GM18502 (cell line): Measurements from ENCODE around the gene CFAP92.
A peak's percentile ranks its signal among the peaks of the same experiment; 100 is the strongest.

Source experiments
- ATAC-seq: cut with Tn5 transposase; IDR thresholded peaks from one replicate; pipeline ENCODE4 v1.9.1; 2021; ENCODE audit warnings: mild to moderate bottlenecking; ENCODE audit not compliant: unreplicated experiment, poor library complexity

CFAP92 gene

DNA sequence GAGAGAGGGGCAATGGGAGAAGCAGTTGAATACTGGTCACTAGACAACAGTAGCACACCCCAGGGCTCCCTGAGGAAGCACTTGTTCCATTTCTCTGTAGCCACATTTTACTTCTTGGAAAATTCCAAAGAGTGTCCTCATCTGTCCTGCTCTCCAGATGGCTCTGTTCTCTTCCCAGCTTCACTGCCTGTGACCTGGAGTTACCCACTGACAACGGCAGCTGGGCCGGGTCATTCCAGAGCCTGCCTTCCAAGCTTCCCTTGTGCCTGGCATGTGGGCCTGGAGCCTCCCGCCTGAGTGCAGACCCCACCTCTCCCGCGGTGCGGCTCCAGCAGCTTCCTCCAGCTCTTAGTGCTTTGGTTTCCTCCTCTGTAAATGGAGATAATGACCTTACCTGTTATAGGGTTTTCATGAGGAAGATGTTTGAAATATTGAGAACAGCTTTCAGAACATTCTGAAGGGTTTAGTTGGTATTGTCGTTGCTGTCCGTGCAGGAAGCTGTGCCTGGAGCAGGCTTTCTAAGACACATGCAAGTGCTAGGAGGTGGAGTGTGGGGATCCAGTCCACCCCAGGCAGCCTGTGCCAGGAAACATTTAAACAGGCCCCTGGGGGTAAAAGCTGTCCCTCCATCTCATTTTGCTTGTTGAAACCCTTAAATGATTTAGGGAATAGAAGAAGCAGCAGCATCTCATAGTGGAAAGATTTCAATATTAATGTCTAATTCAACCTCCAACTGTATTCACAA, 32.0 kb upstream of the CFAP92 start:
- no peak for ATAC-seq

DNA sequence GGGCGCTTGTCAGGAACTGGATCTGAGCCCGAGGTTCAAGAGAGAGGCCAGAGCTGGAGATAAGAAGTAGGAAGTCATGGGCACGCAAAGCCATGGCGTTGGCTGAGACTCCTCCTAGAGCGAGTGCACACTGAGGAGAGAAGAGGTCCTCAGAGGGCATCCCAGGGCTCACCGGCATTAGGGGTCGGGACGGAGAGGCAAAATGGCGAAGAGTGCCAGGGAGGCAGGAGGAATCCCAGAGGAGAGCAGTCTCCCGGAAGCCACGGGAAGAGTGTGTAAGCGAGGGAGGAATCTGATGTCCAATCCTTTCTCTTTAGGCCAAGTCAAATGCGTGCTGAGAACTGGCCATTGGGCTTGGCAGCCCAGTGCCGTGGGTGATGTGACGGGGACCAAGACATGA, 31.2 kb upstream of the CFAP92 start:
- ATAC-seq: no peak

DNA sequence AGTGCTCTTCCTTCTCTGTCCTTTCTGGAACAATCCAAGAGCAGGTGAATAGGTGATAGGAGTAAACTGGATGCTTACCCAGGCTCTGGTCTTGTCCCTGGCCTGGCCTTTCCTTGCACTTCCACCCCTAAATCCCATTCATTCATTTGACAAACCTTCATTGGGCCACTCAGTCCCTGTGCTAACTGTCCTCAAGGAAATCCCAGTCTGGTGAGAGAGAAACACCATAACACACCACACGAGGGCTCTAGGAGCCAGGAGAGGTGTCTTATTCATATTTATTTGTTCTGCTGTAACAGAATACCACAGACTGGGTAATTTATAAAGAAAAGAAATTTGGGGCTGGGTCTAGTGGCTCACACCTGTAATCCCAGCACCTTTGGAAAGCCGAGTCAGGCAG, 30.0 kb upstream of the CFAP92 start:
- no peak for ATAC-seq

DNA sequence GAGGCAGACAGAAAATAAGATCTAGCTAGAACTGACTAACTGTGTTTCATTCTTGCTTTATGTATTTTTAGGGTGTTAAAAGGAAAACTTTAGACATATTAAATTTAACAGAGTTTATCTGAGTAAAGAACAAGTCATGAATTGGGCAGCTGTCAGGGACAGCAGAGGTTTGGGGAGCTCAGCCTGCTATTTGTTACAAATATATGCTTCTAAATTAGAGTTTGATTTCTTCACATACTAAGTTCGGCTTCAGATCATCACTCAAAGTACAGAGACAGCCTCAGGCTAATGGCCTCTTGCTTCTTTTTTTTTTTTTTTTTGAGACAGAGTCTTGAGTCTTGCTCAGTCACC, 29.1 kb upstream of the CFAP92 start:
- ATAC-seq: no peak

DNA sequence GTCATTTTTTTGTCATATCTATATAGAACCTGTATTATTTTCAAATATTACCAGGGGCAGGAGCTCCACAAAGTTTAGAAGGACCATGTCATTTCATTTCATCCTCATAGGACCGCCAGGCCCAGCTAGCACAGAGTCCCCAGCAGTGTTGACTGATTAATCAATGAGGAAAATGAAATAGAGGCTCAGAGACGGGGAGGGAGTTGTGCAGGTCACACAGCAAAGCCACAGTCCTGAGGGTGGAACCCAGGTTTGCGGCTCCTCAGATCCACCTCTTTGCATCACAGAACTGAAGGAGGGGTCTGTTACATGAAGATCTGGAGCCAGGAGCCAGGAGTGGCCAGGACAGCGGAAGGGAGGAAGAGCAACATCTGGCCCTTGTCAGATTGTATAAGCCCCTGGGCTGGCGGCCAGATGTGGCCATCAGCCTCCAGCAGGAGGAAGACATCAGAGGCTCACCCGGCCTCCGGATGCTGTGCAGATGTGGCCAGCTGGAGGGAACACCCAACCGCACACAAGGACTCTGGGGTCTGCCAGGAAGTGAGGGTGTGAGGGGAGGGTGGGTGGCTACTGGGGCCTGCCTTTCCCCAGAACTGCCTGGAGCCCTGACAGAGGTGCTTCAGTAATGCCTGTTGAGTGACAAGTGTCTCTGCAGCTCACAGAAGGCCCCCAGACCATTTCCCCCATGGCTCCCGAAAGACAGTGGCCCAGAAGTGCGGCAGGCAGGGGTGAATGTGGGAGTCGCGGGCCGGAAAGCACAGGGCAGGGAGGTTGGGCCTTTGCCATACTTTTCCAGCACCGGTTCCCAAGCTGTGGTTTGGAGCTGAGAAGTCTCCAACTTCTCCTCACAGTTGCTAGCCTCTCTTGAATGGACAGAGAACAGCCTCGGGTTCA, 28.5 kb upstream of the CFAP92 start:
- ATAC-seq: no peak

DNA sequence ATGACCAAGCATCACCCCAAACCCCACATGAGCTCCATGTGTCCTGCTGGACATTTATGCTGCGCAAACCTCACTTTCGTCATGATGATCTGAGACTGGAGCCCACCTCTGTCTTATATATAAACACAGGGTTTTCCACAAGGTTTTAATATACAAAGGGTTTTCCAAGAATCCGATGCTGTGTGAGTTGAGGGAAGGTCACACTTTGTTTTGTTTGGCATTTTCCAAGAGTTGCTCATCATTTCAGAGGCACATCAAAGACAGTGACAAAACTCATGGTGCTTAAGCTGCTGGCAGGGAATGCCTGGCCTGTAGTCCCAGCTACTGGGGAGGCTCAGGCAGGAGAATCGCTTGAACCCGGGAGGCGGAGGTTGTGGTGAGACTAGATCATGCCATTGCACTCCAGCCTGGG, 27.3 kb upstream of the CFAP92 start:
- ATAC-seq: no peak

DNA sequence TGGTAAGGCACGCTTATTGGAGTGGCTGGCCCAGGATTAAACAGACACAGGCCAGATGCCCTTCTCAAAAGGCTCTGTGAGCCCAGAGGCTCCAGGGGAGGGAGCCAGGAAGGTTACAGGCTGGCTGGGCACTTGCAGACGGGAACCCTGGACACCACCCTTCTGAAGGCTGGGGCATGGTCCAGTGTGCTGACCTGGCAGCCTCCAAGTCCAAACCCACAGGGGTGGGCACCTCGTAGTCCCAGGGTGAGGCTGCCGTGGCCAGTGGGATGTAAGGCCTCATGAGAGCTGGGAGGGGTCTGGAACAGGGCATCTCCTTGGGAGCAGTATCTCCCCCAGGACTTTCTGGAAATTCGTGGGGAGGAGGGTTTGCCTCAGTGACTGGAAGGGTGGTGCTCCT, 26.8 kb upstream of the CFAP92 start:
- no peak for ATAC-seq

DNA sequence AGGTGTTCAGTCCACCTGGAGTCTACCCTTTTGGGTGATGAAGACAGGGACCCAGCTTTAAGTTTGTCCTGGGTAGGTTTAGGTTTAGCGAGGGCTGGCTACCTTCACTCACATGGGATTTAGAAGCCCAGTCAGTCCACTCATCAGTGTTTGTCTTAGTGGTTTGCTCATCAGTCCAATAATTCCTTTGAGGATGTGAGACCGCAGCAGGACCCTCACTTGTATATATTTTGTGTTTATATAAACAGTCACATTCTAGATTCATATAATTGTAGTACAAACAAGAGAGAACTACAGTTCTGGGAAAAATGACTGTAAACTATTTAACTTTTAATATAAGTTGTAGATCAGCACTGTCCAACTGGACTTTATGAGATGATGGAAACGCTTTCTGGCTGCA, 25.4 kb upstream of the CFAP92 start:
- no peak for ATAC-seq

DNA sequence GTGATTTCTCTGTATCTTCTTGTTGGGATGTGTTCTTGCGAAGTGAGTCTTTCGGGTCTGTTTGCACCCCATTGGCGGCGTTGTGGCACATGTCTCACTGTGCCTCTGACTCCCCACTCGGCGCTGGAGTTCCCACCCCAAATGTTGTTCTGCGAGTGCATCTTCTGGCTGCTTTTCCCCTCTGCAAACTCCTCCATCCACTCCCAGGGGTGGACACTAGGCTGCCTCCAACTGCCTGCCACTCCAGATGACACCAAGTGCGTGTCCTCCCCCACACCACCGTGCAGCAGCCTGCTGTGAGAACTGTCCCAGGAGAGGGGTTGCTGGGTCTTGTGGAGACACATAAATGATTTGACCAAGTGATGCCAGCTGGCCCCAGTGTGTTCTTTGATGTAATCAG, 24.9 kb upstream of the CFAP92 start:
- ATAC-seq: no peak

DNA sequence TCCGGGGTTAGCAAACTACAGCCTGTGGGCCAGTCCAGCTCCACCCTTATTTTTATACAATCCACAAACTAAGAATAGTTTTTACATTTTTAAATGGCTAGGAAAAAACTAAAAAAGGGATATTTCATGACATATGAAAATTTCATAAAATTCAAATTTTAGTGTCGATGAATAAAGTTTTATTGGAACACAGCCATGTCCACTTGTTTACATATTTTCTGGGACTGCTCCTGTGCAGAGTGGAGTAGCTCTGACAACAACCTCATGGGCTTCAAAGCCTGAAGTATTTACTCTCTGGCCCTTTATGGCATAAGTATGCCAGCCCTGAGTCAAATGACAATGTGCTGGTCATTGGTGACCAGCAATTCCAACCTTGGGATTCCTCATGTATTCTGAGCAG, 24.4 kb upstream of the CFAP92 start:
- no peak for ATAC-seq

DNA sequence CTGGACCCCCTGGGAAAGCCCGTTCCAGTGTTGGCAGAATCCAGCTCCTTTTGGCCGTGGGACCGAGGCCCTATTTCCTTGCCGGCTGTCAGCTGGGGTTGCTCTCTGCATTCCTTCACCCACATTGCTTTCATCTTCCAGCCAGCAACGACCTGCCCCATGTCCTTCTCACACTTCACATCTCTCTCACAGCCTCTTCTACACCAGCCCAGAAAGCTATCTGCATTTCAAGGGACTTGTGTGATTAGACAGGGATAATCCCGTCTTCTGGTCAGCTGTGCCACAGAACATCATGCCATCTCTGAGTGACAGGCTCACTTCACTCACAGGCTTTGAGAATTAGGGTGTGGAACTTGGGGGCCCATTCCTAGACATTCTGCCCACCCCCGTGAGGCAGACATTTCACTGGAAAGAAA, 23.6 kb upstream of the CFAP92 start:
- peak; percentile 3 for ATAC-seq

DNA sequence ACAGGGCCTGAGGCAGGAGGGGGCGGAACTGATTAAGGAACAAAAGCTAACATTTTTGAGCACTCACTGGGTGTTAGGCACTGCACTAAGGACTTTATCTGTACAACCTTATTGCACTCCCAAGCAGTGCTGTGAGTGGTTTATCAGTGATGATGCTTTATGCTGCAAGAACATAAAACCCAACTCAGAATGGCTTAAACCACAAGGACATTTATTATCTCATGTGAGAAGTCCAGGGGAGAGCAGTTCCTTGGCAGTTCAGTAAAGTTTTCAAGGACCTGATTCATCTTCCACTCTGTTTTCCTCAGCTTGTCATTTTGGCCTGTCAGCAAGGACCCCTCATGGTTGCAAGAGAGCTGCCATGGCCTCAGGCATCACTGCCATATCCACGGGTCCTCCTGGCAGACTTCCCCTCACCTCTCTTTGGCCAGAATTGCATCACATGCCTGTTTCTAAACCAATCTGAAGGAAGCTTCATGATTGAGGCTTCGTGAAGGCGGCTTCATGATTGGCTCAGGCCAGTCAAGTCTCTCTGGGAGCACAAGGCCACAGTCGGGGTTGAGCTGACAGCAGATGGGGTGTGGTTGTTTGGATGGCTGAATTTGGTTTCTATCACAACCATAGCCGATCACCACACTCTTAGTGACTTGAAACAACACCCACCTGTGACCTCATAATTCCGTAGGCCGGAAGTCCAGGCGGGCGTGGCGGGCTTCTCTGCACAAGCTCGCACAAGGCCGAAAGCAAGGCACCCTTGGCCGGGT, 23.0 kb upstream of the CFAP92 start:
- peak; percentile 77 for ATAC-seq

DNA sequence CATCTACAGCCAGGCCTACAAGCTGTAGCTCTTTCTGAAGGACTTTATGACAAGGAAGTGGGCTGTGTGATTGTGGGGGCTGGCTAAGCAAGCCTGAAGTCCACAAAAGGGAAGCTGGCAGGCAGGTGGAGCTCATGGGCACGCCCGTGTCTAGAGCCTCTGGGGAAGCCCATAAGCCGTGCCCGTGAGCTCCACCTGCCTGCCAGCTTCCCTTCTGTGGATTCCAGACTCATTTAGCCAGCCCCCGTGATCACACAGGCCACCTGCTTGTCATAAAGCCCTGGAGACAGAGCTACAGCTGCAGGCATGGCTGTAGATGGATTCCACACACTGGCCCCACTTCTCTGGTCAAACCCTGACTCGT, 22.5 kb upstream of the CFAP92 start:
- peak; percentile 59 for ATAC-seq

DNA sequence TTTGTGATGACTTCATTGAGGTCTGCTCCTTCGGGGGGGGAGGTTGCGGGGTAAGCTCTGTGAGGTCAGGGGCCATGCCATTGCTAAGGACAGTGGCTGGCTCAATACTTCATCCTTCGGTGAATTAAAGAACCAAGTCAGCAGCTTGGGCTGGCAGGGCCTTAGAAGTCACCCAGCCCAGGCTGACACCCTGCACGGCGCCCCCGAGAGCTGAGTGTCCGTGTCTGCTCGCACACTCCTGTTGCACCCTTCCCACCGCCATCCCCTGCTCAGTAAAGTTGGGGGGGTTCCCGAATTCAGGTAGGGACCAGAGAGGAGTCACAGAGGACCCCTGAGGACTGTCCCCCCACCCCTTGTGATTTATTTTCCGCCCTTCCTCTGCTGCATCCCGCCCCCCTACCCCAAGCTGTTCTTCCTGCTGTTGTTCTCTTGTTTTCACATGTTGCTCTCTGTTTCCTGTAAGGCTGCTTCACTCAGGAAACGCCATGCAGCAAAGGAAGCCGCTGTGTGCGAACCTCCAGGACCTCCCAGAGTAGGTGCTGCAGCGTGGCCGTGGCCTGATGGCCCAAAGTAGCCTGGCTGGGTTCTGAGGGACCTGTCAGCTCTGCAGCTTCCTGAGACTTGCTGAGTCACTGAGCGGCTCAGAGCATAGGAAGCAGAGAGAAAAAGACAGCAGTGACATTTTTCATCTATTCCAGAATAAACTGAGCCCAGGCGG, 21.7 kb upstream of the CFAP92 start:
- no peak for ATAC-seq

DNA sequence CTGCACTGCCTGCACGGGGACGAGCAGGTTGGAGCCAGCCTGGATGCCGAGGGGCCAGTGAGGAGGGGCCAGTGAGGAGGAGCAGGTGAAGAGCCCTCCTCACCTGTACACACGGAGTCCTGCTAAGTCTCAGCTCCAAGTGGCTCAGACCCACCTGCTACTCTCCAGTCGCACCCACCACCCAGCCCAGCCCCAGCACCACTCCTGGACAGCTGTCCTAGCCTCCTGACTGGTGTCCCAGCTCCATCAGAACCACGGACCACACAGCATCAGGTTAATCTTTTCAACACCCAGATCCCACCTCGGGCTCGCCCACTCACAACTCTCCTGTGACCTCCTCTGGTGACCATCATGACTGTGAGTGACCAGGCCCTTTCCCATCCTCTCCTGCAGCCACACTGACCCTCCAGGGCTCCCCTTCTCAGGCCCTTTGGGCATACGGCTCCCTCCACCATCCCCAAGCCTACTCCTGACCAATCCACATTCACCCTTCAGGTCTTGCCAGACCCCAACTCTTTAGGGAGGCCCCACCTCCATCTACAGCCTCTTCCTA, 21.0 kb upstream of the CFAP92 start:
- ATAC-seq: no peak

DNA sequence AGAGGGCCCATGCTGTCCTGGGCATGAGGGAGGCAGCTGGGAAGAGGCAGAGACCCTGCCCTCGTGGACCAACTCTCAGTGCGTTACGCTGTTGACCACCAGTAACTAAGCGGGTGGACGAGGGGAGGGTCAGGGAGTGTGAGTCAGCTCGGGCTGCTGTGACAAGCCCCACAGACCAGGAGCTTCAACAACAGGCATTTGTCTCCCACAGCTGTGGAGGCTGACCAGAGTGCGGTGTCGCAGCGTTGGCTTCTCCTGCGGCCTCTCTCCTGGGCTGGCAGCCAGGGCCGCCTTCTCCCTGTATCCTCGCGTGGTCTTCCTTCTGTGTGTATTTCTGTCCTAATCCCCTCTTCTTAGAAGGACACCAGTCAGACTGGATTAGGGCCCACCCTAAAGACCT, 20.3 kb upstream of the CFAP92 start:
- no peak for ATAC-seq

DNA sequence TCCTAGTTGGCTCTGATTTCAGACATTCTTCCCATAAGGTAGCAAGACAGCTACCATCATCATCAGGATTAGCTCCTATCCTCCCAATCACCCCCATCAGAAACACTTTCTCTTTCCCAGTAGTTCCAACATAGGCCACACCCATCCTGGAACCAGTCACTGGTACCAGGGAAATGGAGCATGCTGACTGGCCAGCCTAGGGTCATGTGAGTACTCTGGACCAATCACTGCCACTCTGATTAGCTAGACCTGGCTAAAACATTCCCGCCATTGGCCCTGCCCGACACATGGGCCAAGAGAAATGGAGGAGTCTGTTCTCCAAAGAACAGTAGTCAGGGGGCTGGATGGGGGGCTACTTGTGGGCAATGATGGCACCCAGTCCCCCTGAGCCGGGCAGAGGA, 19.6 kb upstream of the CFAP92 start:
- ATAC-seq: no peak

DNA sequence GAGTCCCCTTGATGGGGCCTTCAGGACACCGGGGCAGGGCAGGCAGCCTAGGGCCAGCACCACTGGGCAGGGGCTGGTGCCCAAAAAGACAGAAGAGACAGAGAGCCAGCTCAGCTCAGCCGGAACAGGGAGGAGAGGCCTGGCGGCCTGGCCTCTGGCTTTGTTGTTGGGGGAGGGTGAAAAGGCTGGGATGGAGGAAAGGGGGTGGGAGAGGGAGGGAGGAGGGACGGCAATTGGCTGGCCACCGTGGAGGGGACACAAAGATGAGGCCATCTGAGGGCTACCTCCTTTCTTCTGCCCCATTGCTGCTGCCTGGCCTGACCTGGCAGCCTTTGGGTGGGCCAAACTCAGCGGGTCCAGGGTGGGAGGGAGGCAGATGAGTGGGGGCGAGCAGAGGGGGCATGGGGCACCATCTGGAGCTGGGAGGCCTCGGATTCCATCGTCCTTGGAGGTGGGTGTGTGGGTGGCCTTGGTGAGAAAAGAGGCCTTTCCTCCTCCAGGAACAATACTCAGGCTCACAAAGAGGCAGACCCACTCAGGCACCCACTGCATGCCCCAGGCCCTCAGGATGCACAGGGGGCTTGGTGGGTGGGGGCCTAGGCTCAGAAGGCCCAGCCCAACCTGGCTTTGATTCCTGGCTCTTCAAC, 16.6 kb upstream of the CFAP92 start:
- no peak for ATAC-seq

DNA sequence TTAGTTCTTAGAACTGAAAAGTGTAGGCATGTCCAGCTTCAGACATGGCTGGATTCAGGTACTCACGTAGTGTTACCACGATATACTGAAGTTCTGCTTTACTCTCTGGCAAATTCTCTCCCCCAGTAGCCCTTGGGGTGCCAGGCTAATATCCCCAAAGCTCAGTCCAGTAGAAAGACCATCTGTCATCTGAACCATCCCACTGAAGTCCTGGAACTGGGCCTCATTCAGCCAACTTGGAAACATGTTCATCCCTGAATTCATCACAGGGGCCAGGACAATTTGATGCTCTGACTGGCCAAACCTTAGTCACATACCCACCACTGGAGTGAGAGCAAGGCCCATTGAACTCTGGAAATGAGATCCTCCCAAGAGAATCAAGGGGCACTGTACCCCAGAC, 15.4 kb upstream of the CFAP92 start:
- ATAC-seq: no peak

DNA sequence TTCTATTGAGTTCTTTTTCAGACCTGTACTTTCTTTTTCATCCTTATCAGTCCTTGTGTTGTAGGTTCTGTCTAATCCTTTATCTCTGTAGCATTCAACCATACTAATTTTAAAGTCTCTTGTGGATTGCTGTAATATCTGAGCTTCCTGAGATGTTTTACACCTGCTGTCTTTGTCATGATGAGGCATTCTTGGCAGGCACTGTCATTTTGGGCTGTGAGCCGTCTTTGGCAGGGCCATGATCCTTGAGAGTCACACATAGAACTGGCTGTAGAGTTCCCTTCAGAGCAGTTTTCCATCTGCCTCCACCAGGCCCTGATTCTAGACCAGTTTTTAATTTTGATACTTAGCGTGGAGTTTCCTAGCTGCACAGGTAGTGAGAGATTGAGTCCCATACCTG, 13.9 kb upstream of the CFAP92 start:
- no peak for ATAC-seq
